Measurements from ENCODE around the gene SUFU.

SUFU gene

DNA sequence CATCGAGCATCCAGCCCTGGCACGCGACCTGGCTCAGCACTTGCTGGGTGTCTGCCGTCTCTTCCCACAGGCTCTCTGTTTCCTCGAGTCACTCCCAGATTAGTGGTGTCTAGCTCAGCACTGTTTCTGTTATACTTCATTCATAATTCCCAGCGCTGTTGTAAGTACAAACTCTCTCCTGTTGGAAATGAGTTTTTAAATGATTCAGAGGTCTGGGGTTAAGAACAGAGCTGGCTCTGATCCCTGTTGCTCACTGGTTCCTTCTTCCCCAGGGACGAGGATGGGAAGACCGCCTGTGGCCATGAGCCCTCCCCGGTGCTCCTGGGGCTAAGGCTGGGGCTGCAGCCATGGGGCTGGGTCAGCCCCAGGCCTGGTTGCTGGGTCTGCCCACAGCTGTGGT lies 35.1 kb upstream of the SUFU start:
- Mint-ChIP-seq H3K27me3 (no peaks in the 10 kb centered on the region), H3K4me3 (no peak overlapping the region), H3K36me3 (ENCODE audit: low read depth) (peaks cover 27% of the 10 kb centered on the region), H3K4me1 (ENCODE audit: low read depth) (peaks cover 37% of the 10 kb centered on the region), H3K27ac (peak overlapping the region; percentile 76), H3K9me3 (no peaks in the 10 kb centered on the region)
- intact Hi-C loops (cut with micrococcal nuclease): no loop called here

DNA sequence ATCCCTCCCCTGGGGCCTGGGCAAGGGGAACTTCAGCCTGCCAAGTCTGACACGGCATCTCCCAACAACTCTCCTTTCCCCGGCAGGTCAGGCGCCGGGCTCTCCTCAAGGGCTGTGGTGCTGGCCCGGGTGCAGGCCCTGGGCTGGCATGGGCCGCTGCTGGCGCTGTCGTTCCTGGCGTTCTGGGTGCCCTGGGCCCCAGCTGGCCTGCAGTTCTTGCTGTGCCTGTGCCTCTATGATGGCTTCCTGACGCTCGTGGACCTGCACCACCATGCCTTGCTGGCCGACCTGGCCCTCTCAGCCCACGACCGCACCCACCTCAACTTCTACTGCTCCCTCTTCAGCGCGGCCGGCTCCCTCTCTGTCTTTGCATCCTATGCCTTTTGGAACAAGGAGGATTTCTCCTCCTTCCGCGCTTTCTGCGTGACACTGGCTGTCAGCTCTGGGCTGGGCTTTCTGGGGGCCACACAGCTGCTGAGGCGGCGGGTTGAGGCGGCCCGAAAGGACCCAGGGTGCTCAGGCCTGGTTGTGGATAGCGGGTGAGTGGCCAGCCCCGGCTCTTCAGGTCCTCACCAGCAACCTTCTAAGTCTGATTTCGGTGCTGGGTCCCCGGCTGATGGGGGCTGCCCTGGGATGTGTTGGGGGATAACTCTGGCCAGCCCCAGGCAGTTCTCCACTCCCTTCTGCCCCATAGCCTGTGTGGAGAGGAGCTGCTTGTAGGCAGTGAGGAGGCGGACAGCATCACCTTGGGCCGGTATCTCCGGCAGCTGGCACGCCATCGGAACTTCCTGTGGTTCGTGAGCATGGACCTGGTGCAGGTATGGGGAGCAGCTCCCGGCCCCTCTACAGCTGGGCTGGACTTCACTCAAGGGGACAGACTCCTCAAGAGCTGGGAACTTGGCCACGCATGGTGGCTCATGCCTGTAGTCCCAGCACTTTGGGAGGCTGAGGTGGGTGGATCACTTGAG lies 32.9 kb upstream of the SUFU start:
- peaks cover 35% of the 10 kb centered on the region for H3K4me1 Mint-ChIP-seq (ENCODE audit: low read depth)
- H3K27me3 Mint-ChIP-seq: no peaks in the 10 kb centered on the region
- H3K9me3 Mint-ChIP-seq: no peaks in the 10 kb centered on the region
- H3K36me3 Mint-ChIP-seq (ENCODE audit: low read depth): peaks cover 46% of the 10 kb centered on the region
- intact Hi-C loops (cut with micrococcal nuclease): no loop called here
- no peak overlapping the region for H3K27ac Mint-ChIP-seq
- no peak overlapping the region for H3K4me3 Mint-ChIP-seq

DNA sequence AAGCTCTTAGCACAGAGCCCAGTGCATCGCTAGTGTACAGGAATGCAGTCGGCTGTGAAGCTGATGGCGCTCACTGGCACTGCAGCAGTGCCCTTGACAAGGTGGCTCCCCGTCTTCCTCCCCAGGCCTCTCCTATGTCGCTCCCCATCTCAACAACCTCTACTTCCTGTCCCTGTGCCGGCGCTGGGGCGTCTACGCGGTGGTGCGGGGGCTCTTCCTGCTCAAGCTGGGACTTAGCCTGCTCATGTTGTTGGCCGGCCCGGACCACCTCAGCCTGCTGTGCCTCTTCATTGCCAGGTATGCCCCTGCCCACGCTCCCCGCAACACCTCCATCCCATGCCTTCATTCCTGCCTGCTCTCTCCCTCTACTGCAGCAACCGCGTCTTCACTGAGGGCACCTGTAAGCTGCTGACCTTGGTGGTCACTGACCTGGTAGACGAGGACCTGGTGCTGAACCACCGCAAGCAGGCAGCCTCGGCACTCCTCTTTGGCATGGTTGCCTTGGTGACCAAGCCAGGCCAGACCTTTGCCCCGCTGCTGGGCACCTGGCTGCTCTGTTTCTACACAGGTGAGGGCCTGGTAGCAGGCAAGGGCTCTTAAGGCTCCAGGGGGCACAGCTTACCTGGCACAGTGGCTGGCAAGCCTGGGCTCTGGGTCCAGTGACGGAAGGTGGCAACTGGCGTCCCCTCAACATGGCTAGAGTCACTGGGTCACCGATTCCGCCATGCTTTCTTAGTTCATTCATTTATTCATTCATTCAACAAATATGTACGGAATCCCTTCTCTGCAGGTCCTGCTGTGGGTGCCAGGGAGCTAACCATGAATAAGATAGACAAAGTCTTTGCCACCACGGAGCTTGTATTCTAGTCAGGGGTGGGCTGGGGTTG lies 30.1 kb upstream of the SUFU start:
- Mint-ChIP-seq H3K4me3 (no peak overlapping the region), H3K27ac (no peak overlapping the region), H3K27me3 (no peaks in the 10 kb centered on the region), H3K36me3 (ENCODE audit: low read depth) (peaks cover 62% of the 10 kb centered on the region), H3K9me3 (no peaks in the 10 kb centered on the region), H3K4me1 (ENCODE audit: low read depth) (peaks cover 18% of the 10 kb centered on the region)
- intact Hi-C loops (cut with micrococcal nuclease): no loop called here

DNA sequence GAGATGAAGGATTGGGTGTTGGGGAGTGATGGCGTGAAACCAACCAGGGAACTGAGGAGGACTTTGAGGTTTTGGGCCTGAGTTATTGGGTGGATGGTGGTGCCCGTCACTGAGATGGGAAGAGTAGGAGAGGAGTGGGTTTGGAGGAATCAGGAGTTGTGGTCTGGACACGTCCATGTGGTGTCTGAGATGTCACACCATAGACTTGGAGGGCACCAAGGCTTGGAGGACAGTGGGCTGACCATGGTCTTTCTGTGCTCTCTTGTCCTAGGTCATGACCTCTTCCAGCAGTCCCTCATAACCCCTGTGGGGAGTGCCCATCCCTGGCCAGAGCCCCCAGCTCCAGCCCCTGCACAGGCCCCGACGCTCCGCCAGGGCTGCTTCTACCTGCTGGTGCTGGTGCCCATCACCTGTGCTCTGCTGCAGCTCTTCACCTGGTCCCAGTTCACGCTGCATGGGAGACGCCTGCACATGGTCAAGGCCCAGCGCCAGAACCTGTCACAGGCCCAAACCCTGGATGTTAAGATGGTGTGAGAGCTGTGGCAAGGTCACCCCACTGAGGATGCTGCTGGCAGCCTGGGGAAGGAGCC lies 28.2 kb upstream of the SUFU start:
- peaks cover 10% of the 10 kb centered on the region for H3K4me1 Mint-ChIP-seq (ENCODE audit: low read depth)
- no peaks in the 10 kb centered on the region for H3K9me3 Mint-ChIP-seq
- peaks cover 75% of the 10 kb centered on the region for H3K36me3 Mint-ChIP-seq (ENCODE audit: low read depth)
- H3K27me3 Mint-ChIP-seq: no peaks in the 10 kb centered on the region
- no peak overlapping the region for H3K27ac Mint-ChIP-seq
- intact Hi-C loops (cut with micrococcal nuclease): loop anchor here (5.0 kb wide), 1 partner anchor 243 kb away; no protein-coding TSS in a partner anchor
- no peak overlapping the region for H3K4me3 Mint-ChIP-seq

DNA sequence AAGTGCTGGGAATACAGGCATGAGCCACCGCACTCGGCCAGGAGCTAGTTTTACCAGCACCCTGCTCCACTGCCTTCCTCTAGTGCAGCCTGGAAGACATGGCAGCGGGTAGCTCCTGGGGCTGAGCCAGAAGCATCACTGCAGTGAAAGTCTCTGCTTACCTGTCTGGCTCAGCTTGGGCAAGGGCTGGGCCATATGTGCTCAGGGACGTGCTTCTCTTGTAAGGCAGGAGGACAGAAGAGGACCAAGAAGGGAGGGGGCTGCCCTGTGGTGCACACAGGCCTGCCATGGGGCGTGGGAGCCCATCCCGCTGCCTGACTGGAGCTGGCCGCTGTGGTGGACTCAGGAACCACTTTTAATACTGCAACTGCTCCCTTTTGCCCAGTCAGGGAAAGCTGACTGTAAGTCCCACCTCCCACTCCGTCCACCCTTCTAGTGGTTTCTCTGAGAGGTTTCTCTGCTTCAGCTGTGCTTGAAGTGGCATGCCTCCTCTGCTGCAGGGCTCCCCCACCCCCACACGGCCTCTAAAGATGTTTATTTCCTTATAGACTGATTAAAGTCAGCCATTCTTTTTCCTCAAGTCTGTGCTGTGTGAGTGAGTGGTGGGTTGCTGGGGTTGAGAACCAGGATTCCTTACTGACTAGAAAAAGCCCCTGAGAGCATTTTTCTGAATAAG lies 27.2 kb upstream of the SUFU start:
- Mint-ChIP-seq H3K27me3 (no peaks in the 10 kb centered on the region), H3K4me3 (no peak overlapping the region), H3K4me1 (ENCODE audit: low read depth) (peaks cover 10% of the 10 kb centered on the region), H3K9me3 (no peaks in the 10 kb centered on the region), H3K36me3 (ENCODE audit: low read depth) (peaks cover 75% of the 10 kb centered on the region), H3K27ac (no peak overlapping the region)
- intact Hi-C loops (cut with micrococcal nuclease): loop anchor here (5.0 kb wide), 1 partner anchor 244 kb away; no protein-coding TSS in a partner anchor

DNA sequence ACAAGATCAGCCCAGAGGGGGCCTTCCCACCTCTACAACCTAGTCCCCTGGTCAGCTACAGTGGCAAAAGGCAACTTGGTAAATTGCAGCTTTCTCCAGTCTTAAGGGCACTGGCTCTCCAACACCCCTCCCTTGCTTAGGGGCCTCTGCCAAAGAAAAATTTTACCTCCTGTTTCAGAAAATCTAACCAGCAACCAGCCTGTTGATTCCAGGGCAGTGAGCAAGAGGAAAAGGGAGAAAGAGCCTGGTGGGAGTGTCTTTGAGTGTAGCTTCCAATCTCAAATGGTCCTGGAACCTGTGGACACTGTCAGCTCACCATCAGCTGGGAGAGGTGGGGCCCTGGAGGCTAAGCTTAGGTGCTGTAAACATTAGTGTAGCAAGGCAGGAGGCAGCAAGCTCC lies 24.1 kb upstream of the SUFU start:
- peaks cover 10% of the 10 kb centered on the region for H3K4me1 Mint-ChIP-seq (ENCODE audit: low read depth)
- intact Hi-C loops (cut with micrococcal nuclease): loop anchor here (1.0 to 5.0 kb wide), 4 partner anchors 26 to 247 kb away; no protein-coding TSS in a partner anchor
- H3K27ac Mint-ChIP-seq: peak overlapping the region; percentile 61
- H3K27me3 Mint-ChIP-seq: no peaks in the 10 kb centered on the region
- H3K36me3 Mint-ChIP-seq (ENCODE audit: low read depth): peaks cover 85% of the 10 kb centered on the region
- H3K9me3 Mint-ChIP-seq: no peaks in the 10 kb centered on the region
- H3K4me3 Mint-ChIP-seq: no peak overlapping the region

DNA sequence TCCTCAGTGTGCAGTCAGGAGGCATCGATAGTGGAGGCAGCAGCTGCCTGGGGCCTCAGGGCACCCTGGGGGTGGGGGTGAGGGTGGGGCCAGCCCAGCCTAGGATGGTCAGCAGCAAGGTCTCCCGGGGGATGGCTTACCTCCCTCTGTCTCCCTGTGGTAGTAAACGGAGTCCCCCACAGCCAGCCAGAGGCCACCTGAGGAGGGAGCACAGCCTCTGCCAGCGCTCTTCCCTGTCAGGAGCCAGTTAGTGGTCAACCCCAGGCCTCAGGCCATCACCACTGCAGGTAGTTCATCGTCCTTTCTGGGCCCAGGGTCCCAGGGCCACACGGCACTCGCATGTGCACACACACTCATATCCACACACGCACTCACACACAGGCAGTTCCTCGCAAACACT lies 23.4 kb upstream of the SUFU start:
- no peak overlapping the region for H3K4me3 Mint-ChIP-seq
- intact Hi-C loops (cut with micrococcal nuclease): no loop called here

DNA sequence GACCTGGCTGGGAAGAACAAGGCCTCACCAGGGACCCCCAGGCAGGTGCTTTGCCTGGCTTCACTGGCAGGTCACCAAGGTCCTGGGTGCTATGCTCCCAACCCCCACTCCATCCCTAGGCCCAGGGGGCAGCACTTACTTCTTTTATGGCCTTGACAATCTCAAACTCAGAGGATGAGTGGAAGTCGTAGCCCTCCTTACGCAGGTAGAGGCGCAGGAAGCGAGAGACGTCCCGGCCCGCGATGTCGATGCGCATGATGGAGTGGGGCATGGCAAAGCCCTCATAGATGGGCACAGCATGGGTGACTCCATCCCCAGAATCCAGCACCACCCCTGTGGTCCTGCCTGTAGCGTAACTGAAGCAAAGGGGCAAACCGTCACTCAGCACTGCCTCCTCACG lies 19.8 kb upstream of the SUFU start:
- no peaks in the 10 kb centered on the region for H3K9me3 Mint-ChIP-seq
- H3K36me3 Mint-ChIP-seq (ENCODE audit: low read depth): peaks cover 100% of the 10 kb centered on the region
- intact Hi-C loops (cut with micrococcal nuclease): no loop called here
- peaks cover 5% of the 10 kb centered on the region for H3K4me1 Mint-ChIP-seq (ENCODE audit: low read depth)
- no peak overlapping the region for H3K27ac Mint-ChIP-seq
- no peaks in the 10 kb centered on the region for H3K27me3 Mint-ChIP-seq
- H3K4me3 Mint-ChIP-seq: no peak overlapping the region

More for the DNA sequence above, 23.4 kb upstream of the SUFU start:
- Mint-ChIP-seq H3K4me1 (ENCODE audit: low read depth) (peaks cover 10% of the 10 kb centered on the region), H3K27ac (no peak overlapping the region), H3K9me3 (no peaks in the 10 kb centered on the region), H3K27me3 (no peaks in the 10 kb centered on the region), H3K36me3 (ENCODE audit: low read depth) (peaks cover 87% of the 10 kb centered on the region)

DNA sequence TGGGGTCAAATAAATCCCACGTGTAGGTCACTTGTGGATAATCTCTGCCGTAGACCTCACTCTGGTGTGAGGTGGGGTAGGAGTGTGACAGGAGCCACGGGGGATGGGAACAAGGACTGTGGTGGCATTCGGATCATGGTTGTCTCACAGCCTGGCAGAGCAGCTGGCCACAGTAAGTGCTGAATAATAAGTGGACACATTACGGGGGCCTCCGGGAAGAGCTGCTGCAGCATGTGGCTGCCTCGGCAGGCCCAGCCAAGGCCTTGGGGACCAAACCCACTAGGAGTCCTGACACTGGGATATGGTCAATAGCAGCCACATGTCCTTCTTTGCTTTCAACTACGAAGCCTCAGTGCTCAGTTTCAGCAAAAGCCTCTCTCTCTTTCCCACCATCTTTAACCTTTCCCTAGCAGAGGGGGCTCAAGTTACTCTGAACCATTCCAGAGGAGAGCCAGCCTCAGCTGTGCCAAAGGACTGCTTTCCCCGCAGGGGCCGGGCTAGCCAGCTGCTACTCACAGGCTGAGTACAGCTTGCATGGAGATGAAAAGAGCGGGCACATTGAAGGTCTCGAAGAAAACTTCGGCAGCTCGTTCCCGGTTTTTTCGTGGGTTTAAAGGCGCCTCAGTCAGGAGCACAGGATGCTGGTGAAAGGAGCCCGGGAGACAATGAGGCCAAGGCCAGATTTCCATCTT lies 18.5 kb upstream of the SUFU start:
- H3K9me3 Mint-ChIP-seq: no peaks in the 10 kb centered on the region
- no peak overlapping the region for H3K4me3 Mint-ChIP-seq
- H3K4me1 Mint-ChIP-seq (ENCODE audit: low read depth): no peaks in the 10 kb centered on the region
- intact Hi-C loops (cut with micrococcal nuclease): no loop called here
- no peak overlapping the region for H3K27ac Mint-ChIP-seq
- H3K27me3 Mint-ChIP-seq: no peaks in the 10 kb centered on the region
- H3K36me3 Mint-ChIP-seq (ENCODE audit: low read depth): peaks cover 100% of the 10 kb centered on the region

DNA sequence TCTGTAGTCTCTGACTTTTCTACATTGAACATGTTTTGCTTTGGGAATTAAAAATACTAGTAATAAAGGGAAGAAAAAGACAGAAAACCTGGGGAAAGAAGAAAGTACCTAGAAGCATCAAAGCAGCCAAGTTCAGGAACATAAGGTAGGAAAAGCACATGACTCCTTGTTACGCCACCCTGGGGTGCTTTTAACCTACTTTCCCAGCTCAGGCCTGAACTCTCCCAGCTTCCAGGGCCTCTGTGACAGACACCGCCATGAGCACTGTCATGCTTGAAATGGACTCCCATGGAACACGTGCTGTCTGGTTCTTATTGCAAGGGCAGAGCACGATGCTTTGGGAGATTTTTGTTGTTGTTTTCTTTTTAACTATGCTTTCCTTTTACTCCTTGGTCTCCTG lies 12.6 kb upstream of the SUFU start:
- H3K27me3 Mint-ChIP-seq: no peaks in the 10 kb centered on the region
- no peak overlapping the region for H3K4me3 Mint-ChIP-seq
- H3K36me3 Mint-ChIP-seq (ENCODE audit: low read depth): peaks cover 93% of the 10 kb centered on the region
- H3K27ac Mint-ChIP-seq: no peak overlapping the region
- intact Hi-C loops (cut with micrococcal nuclease): no loop called here
- no peaks in the 10 kb centered on the region for H3K9me3 Mint-ChIP-seq
- H3K4me1 Mint-ChIP-seq (ENCODE audit: low read depth): peaks cover 22% of the 10 kb centered on the region

DNA sequence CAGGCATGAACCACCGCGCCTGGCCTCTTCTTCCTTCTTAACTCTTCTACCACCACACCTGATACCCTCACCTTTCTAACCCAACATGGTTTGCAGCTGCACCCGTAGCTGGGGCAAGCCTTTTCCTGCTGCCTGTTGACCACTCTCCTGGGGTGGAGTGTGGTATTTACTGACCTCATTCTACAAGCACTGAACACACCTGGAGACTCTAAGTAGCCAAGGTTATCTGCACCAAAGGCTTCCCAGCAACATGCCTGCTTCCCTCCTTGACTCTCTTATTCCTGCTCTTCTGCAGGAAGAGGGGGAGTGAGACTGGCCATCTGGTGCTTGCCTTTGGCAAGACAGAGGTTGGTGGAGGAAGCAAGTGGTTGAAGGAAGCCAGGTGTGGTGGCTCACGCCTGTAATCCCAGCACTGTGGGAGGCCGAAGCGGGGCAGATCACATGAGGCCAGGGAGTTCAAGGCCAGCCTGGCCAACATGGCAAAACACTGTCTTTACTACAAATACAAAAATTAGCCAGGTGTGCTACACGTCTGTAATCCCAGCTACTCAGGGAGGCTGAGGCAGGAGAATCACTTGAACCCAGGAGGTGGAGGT lies 11.3 kb upstream of the SUFU start:
- H3K4me1 Mint-ChIP-seq (ENCODE audit: low read depth): peaks cover 29% of the 10 kb centered on the region
- no peak overlapping the region for H3K4me3 Mint-ChIP-seq
- intact Hi-C loops (cut with micrococcal nuclease): no loop called here
- no peaks in the 10 kb centered on the region for H3K9me3 Mint-ChIP-seq
- peaks cover 92% of the 10 kb centered on the region for H3K36me3 Mint-ChIP-seq (ENCODE audit: low read depth)
- no peak overlapping the region for H3K27ac Mint-ChIP-seq
- H3K27me3 Mint-ChIP-seq: no peaks in the 10 kb centered on the region

DNA sequence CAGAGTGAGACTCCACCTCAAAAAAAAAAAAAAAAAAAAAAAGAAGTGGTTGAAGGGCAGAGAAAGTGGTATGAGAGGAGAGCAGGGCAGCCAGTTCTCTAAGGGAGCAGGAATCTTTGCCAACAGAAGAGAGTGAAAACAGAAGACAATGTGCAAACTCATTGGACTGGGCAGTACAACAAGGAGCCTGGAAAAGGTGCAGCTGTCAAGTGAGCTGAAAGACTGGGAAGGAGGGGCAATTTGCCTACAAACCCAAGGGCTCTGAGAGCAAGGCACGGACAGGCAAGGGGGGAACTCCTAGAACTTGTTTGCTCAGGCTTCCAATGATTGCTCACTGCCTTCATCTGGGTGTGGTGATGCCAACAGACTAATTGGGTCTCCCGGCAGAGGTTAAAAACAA lies 10.8 kb upstream of the SUFU start:
- intact Hi-C loops (cut with micrococcal nuclease): no loop called here
- Mint-ChIP-seq H3K9me3 (no peaks in the 10 kb centered on the region), H3K27me3 (no peaks in the 10 kb centered on the region), H3K4me3 (no peak overlapping the region), H3K4me1 (ENCODE audit: low read depth) (peaks cover 34% of the 10 kb centered on the region), H3K27ac (no peak overlapping the region), H3K36me3 (ENCODE audit: low read depth) (peaks cover 90% of the 10 kb centered on the region)

DNA sequence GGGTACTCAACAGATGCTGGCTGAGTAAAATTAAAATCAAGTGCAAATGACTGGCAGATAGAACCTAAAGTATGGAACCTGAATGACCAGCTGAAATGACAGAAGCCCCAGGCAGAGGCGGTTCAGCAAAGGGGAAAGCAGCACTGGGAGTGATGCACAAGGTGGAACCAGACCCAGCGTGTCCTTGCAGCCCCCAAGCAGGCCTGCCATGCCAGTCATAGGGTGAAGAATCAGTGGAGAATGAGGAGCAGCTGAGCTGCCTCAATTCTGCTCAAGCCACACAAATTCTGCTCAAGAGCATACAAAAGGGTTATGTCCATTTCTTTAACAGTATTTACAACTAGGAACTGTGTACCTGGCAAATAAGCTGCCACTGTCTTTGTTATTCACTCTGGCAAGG lies 10.0 kb upstream of the SUFU start:
- no peak overlapping the region for H3K27ac Mint-ChIP-seq
- H3K27me3 Mint-ChIP-seq: no peaks in the 10 kb centered on the region
- no peak overlapping the region for H3K4me3 Mint-ChIP-seq
- H3K36me3 Mint-ChIP-seq (ENCODE audit: low read depth): peaks cover 90% of the 10 kb centered on the region
- intact Hi-C loops (cut with micrococcal nuclease): no loop called here
- no peaks in the 10 kb centered on the region for H3K9me3 Mint-ChIP-seq
- peaks cover 39% of the 10 kb centered on the region for H3K4me1 Mint-ChIP-seq (ENCODE audit: low read depth)

Data from dendritic cell treated with granulocyte-macrophage colony-stimulating factor and Interleukin-4, amounts not matched to agents 40 ng/mL and 50 ng/mL, for 4 days (primary cell).